Femur (tissue), 1 donor: Measurements from ENCODE around the gene IMMP2L.
"Not testable (repeated sequence)": the region's sequence is repeated elsewhere in the genome, so short reads cannot be mapped to it uniquely, and the experiment has no call there.

Experiments
- DNase-seq: peaks from one replicate; pipeline ENCODE4 v3.0.0-alpha.2; 2017

Gene IMMP2L

GRCh38 chr7:111561904-111562732, at the start of gene IMMP2L:
Gene IMMP2L, minus strand, starts transcription at chr7:111562492.
- peak; percentile 94 for DNase-seq

DNA sequence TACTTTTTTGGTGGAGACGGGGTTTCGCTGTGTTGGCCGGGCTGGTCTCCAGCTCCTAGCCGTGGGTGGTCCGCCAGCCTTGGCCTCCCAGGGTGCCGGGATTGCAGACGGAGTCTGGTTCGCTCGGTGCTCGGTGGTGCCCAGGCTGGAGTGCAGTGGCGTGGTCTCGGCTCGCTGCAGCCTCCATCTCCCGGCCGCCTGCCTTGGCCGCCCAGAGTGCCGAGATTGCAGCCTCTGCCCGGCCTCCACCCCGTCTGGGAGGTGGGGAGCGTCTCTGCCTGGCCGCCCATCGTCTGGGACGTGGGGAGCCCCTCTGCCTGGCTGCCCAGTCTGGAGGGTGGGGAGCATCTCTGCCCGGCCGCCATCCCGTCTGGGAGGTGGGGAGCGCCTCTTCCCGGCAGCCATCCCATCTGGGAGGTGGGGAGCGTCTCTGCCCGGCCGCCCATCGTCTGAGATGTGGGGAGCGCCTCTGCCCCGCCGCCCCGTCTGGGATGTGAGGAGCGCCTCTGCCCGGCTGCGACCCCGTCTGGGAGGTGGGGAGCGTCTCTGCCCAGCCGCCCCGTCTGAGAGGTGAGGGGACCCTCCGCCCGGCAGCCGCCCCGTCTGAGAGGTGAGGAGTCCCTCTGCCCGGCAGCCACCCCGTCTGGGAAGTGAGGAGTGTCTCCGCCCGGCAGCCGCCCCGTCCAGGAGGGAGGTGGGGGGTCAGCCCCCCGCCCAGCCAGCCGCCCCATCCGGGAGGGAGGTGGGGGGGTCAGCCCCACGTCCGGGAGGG, 47.4 kb upstream of the IMMP2L start:
- not testable (repeated sequence) for DNase-seq

GRCh38 chr7:111607621-111608020, 45.3 kb upstream of the IMMP2L start:
- no peak for DNase-seq

GRCh38 chr7:111605246-111605645, 43.0 kb upstream of the IMMP2L start:
- DNase-seq = no peak

DNA sequence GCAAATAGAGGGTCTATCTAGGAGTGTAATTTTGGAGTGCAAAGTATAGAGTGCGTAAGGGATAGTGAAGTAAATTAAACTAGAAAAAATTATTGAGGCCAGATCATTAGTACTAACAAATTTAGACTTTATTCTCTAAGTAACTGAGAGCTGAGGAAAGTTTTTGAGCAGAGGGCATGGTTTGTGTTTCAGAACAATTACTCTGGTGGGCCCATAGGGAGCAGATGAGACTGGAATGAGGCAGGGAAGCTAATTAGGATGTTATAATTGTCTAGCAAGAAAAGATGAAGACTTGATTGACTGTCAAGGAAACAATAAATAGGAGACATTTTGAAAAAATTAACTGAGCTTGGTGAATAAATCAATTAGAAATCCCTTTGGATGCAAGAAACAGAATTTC, 37.8 kb upstream of the IMMP2L start:
- no peak for DNase-seq

- DNase-seq = no peak
Measured at GRCh38 chr7:111595780-111596179, 33.5 kb upstream of the IMMP2L start.

GRCh38 chr7:111594602-111595001, 32.3 kb upstream of the IMMP2L start:
- DNase-seq = no peak

DNA sequence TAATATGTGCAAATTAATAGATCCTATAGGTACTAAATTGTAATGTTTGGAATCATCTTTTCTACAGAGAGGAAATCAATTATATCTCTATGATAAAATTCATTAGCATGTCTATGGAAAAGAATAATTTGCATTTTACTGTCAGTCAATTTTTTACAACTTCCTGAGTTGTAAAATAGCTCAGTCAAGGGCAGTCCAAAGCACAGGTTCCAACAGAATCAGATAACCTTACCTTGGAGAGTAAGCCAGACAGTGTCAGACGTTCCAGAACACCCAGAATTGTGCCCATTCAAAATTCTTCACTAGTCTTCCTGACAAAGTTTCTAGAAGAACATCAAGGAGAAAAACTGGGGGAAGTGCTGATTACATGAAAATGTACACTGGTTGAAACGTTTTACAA, 31.1 kb upstream of the IMMP2L start:
- DNase-seq = no peak

- DNase-seq = no peak
Measured at GRCh38 chr7:111588065-111588433, 25.8 kb upstream of the IMMP2L start.

- DNase-seq = no peak
Measured at GRCh38 chr7:111587410-111588064, 25.2 kb upstream of the IMMP2L start.

GRCh38 chr7:111586711-111587409, 24.6 kb upstream of the IMMP2L start:
- no peak for DNase-seq

GRCh38 chr7:111581784-111582488, 19.6 kb upstream of the IMMP2L start:
- not testable (repeated sequence) for DNase-seq

- DNase-seq = not testable (repeated sequence)
Measured at GRCh38 chr7:111581207-111581606, 18.9 kb upstream of the IMMP2L start.

- no peak for DNase-seq
Measured at GRCh38 chr7:111578754-111579153, 16.5 kb upstream of the IMMP2L start.

- DNase-seq = no peak
Measured at GRCh38 chr7:111571720-111572119, 9.4 kb upstream of the IMMP2L start.

DNA sequence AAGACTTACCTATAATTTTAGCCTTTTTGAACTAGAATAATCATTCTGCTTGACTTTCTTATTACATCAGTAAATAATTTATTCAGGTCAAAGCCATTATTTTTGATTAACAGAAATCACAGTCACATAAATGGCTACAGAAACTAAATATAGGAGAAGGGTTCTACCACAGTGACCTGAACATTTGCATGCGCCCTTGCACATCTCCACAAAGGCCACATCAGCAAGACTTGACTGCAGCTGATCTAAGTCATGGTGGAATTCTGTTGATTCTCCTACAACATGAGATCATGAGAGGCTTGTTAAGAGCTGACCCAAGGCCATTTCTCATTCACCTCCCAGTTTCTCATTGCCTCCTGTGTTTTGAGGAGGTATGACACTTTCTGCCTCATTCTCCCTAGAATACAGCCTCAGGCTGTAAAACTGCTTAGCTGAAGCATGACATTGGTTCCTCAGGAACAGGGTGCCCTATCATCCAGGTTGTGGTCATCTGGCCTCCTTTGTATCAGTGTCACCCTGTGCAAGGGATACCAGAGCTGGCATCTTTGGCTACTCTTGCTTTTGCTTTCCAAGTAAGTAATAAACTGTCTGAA, 6.7 kb upstream of the IMMP2L start:
- no peak for DNase-seq

- DNase-seq = no peak
Measured at GRCh38 chr7:111568419-111568818, 6.1 kb upstream of the IMMP2L start.

GRCh38 chr7:111564078-111564477, 1.8 kb upstream of the IMMP2L start:
- no peak for DNase-seq

DNA sequence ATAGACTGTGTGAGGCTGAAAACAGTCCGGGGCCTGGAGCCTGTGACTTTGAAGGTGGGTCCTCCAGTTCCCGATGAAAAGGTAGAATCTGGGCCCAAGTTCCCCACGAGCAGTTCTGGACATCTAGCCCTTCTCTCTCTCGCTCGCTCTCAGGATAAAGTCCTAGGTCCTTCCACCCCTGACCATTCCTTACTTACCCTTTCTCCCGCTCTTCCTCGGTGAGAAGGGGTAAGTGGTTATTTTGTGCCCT, 713 bp downstream of the IMMP2L start:
- DNase-seq = no peak

- DNase-seq = no peak
Measured at GRCh38 chr7:111560773-111561653, 1.3 kb downstream of the IMMP2L start.

DNA sequence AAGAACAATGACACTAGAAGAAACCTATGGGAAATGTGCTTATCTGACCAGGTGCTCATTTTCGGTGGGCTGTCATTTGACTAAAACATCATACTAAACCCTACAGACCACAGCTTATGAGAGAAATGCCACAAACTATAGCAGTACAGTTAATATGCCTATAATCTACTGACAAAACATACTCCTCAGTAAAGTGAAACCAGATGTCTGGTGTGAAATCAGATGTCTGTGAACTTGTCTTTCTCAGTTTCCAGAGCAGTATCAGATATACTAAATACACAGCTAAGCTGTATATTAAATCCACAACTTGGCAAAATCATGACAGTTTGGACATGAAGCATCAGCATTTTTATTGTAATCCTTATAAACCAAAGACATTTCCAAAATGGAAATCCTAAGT, 3.3 kb downstream of the IMMP2L start:
- no peak for DNase-seq
